ENCODE data around the gene PRPF38B. TPM values are rescaled to one million over a fixed set of nuclear protein-coding genes. Genes with fewer than 3 reads are reported as not detected.

PRPF38B gene
- total and polyA plus RNA-seq, 9 of the 15 experiments (the other 6 are each of a cell fraction or from before 2014, with no cell fraction given): 25.3 to 85.5 (median 66.4) TPM

- TF ChIP-seq JUND (IDR thresholded peaks at IDR 0.05; ENCODE audit: borderline replicate concordance, low read depth, low read length) (peak; percentile 41; the same call in 1 of the 2 replicates), JUND (tag; IDR thresholded peaks at IDR 0.05; ENCODE audit: borderline replicate concordance, low read depth, low read length) (peak; percentile 69; the same call in 2 of the 3 replicates), KAT2B (IDR thresholded peaks at IDR 0.05; ENCODE audit: low read depth, low read length) (no peak), BACH1 (tag; IDR thresholded peaks at IDR 0.05) (peak; percentile 91), ZKSCAN1 (IDR thresholded peaks at IDR 0.05; ENCODE audit: low read depth, low read length) (peak; percentile 83; the same call in 1 of the 2 replicates), ZNF395 (CRISPR knock-in tag; IDR thresholded peaks at IDR 0.05) (no peak), ZNF12 (CRISPR knock-in tag; IDR thresholded peaks at IDR 0.05) (no peak), DLX4 (CRISPR knock-in tag; IDR thresholded peaks at IDR 0.05) (no peak), NR3C1 (CRISPR knock-in tag; IDR thresholded peaks at IDR 0.05) (no peak), IRF2 (CRISPR knock-in tag; IDR thresholded peaks at IDR 0.05) (no peak), CREBBP (IDR thresholded peaks at IDR 0.05; ENCODE audit: low read depth, low read length) (no peak), ZNF197 (CRISPR knock-in tag; IDR thresholded peaks at IDR 0.05; ENCODE audit: low read depth) (no peak), ZHX1 (conservative IDR thresholded peaks at IDR 0.05; ENCODE audit: low read length) (no peak), SUPT5H (IDR thresholded peaks at IDR 0.05) (no peak), HNRNPH1 (optimal IDR thresholded peaks at IDR 0.05; ENCODE audit: low read depth, low read length) (no peak)
- TF ChIP-seq, protein P1, sequence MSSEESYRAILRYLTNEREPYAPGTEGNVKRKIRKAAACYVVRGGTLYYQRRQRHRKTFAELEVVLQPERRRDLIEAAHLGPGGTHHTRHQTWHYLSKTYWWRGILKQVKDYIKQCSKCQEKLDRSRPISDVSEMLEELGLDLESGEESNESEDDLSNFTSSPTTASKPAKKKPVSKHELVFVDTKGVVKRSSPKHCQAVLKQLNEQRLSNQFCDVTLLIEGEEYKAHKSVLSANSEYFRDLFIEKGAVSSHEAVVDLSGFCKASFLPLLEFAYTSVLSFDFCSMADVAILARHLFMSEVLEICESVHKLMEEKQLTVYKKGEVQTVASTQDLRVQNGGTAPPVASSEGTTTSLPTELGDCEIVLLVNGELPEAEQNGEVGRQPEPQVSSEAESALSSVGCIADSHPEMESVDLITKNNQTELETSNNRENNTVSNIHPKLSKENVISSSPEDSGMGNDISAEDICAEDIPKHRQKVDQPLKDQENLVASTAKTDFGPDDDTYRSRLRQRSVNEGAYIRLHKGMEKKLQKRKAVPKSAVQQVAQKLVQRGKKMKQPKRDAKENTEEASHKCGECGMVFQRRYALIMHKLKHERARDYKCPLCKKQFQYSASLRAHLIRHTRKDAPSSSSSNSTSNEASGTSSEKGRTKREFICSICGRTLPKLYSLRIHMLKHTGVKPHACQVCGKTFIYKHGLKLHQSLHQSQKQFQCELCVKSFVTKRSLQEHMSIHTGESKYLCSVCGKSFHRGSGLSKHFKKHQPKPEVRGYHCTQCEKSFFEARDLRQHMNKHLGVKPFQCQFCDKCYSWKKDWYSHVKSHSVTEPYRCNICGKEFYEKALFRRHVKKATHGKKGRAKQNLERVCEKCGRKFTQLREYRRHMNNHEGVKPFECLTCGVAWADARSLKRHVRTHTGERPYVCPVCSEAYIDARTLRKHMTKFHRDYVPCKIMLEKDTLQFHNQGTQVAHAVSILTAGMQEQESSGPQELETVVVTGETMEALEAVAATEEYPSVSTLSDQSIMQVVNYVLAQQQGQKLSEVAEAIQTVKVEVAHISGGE (CRISPR knock-in tag; IDR thresholded peaks at IDR 0.05): no peak
These were observed 27.7 kb downstream of the PRPF38B start (continued) for GRCh38 chr1:108719656-108720435.

Data from K562 (cell line).